D721Med (cell line): Measurements from ENCODE around the gene CCDC192.

Experiments
- DNase-seq: peaks from one replicate; pipeline ENCODE4 v3.0.0; 2011; ENCODE audit warnings: low spot score; ENCODE audit not compliant: insufficient read length
- FAIRE-seq: peaks from 2 replicates; lab custom pipeline; 2011; peaks lifted over from hg19 to GRCh38; lab: Jason Lieb, UNC
- CTCF ChIP-seq: IDR thresholded peaks from 2 replicates; pipeline ENCODE4 v1.5.1; 2012; ENCODE audit warnings: mild to moderate bottlenecking, control low read depth; ENCODE audit not compliant: insufficient read depth; ENCODE audit errors: missing control alignments

CCDC192 gene

DNA sequence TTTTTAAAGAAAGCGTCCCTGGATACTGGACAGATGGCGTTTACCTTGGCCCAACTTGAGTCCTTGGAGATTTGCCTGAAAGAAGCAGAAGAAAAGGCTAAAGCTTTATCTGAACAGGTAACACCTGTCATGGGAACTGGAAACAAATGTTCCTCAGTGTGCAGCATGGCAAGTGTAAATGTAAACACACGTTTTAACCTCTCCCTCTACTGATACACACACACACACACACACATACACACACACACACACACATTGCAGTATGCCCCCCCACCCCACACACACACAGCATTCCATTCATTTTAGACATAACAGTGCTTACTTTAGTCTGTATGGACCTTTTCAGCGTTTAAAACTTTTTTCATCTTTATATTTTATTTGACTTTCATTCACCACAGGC, 51.1 kb downstream of the CCDC192 start:
- FAIRE-seq = no peak
- no peak for DNase-seq
- no peak for TF ChIP-seq CTCF

DNA sequence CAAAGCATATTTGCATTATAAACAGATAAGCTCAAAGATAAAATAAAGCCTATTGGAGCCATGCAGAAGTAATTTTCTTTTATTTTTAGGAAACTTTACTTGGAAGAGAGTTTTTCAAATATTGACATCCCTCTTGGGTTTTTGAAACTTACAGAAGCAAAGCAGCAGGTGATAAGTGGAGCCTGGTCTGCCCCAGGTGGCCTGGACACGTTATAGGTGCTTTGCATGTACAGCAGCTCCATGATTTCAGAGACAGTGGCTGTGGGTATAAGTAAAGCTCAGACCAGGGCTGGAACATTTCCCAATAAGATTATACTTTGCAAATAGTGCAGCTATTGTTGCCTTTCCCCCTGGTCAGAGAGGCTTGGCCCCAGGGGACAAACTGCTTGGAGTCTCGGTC, 51.5 kb downstream of the CCDC192 start:
- DNase-seq (no peak), FAIRE-seq (no peak)
- TF ChIP-seq CTCF = no peak

GRCh38 chr5:127757576-127757975, 54.4 kb downstream of the CCDC192 start:
- no peak for DNase-seq
- TF ChIP-seq CTCF = peak; percentile 76
- FAIRE-seq = peak; percentile 91

GRCh38 chr5:127758766-127759283, 55.6 kb downstream of the CCDC192 start:
- DNase-seq = no peak
- no peak for FAIRE-seq
- TF ChIP-seq CTCF = no peak

DNA sequence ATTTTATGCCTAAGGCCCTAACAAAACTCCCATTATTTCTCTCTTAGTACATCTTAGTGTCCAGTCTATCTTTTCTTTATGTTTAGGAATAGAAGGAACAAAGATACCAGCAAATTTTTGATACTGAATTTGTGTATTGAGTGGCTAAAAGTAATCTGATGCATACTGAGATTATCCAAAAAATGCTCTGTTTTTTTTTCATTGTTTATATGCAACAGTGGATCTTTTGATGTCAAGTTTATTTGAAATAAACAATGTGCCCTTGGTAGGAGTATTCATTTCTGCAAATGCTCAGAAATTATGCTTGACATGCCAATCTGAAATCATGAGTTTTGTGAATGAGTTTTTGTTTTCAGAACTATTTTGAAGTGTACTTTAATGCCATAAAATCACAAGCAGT, 58.7 kb downstream of the CCDC192 start:
- FAIRE-seq (peak; percentile 38), DNase-seq (no peak)
- TF ChIP-seq CTCF = no peak

GRCh38 chr5:127762412-127762811, 59.2 kb downstream of the CCDC192 start:
- no peak for TF ChIP-seq CTCF
- DNase-seq = no peak
- FAIRE-seq = peak; percentile 11

DNA sequence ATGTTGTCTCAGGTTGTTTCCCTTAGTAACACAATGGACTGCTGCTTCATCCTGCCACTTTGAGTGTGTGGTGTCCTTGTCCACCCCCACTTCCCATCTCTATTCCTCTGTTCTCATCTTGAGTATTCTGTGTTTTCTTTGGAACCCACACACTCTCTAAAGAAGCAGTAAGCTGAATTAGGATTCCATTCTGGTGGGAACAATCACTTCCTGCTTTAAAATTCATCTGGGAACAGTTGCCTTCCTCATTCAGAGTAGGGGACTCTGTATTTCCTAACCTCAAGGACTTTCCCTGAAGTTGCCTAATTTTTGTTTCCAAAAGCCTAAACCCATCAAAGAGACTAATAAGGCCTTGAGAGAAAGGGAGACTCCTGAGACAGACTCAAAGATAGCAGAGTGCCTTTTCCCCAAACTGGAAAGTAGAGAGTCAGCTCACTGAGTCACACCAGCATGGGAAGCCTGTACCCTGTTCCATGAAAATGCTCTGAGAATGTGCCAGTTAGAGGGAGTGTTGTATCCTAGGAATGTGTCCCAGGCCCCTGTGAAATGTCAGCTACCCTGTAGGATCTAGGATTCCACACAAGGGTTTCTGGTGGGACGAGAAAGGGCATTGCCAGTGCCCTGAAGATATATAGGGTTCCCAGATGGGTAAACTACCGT, 63.6 kb downstream of the CCDC192 start:
- FAIRE-seq = no peak
- TF ChIP-seq CTCF = no peak

More for the DNA sequence above, 63.6 kb downstream of the CCDC192 start:
- no peak for DNase-seq
